ENCODE measurements around the gene SSR1.

DNA sequence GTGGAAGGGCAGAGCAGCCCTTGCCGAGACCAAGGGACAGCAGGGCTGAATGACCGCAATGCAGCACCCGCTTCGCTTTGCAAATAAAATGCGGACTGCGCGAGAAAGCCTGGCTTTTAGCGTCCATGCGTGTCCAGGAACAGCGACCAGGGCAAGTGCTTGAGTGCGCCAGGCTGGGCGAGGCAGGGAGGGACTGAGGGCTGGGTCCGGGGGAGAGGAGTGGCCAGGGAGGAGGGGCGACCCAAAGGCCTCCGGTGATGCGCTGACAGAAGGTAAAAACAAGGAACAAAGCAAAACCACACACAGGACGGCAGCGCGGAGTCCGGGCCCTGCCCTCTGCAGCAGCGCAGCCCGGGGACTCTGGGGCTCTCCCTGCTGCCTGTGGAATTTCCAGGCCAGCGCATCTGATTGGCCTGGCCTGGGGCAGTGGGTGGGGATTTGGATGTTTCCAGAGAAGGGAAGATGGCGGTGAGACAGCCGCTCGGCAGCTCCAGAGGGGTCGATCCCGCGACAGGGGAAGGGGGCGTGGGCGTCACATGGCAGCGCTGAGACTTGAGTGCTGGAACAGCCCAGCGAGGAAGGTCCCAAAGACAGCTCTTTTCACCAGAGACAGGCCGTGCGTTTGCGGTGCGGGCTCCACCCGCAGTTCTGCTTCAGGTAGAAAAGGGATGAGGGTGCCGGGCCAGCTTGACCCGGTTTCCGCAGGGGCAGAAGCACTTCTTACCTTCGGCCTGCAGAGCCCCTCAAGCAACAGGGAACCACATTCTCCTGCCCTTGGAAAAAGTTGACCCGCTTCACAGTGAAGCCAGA lies 51.8 kb downstream of the SSR1 start:
- peak; percentile 78 for TF ChIP-seq POLR2A (IDR thresholded peaks at IDR 0.05)
- TF ChIP-seq, protein P1, sequence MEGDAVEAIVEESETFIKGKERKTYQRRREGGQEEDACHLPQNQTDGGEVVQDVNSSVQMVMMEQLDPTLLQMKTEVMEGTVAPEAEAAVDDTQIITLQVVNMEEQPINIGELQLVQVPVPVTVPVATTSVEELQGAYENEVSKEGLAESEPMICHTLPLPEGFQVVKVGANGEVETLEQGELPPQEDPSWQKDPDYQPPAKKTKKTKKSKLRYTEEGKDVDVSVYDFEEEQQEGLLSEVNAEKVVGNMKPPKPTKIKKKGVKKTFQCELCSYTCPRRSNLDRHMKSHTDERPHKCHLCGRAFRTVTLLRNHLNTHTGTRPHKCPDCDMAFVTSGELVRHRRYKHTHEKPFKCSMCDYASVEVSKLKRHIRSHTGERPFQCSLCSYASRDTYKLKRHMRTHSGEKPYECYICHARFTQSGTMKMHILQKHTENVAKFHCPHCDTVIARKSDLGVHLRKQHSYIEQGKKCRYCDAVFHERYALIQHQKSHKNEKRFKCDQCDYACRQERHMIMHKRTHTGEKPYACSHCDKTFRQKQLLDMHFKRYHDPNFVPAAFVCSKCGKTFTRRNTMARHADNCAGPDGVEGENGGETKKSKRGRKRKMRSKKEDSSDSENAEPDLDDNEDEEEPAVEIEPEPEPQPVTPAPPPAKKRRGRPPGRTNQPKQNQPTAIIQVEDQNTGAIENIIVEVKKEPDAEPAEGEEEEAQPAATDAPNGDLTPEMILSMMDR (IDR thresholded peaks at IDR 0.05), result peak in 1 of 4 donors; percentile 9

Data from right lobe of liver (tissue), 4 donors.